K562 (cell line): Measurements from ENCODE around the gene SLC12A9. TPM values are rescaled to one million over a fixed set of nuclear protein-coding genes. Genes with fewer than 3 reads are reported as not detected.
A peak's percentile ranks its signal among the peaks of the same experiment; 100 is the strongest.

Experiments
- CUX1 ChIP-seq: fragments of 200-800 bp; sonication (Bioruptor generic); IDR thresholded peaks from 2 replicates; pipeline ENCODE4 v1.6.1; 2016; ENCODE audit warnings: missing genetic modification characterization, missing compliant biosample characterization
- KLF16 ChIP-seq: IDR thresholded peaks from 2 replicates; pipeline ENCODE4 v1.6.1; 2016; ENCODE audit warnings: antibody characterized with exemption
- PREB ChIP-seq: sonication (generic); formaldehyde crosslinking; IDR thresholded peaks from 2 replicates; pipeline ENCODE4 v1.8.1; 2023; ENCODE audit warnings: mild to moderate bottlenecking, missing genetic modification reagents
- SMC3 ChIP-seq: conservative IDR thresholded peaks from 2 replicates; pipeline ENCODE4 v1.6.1; 2011; ENCODE audit warnings: low read depth, low read length, improper control_type of control experiment; ENCODE audit not compliant: insufficient read depth
- ZNF592 ChIP-seq: fragments of 450-650 bp; IDR thresholded peaks from 2 replicates; pipeline ENCODE4 v1.6.1; 2017; ENCODE audit warnings: antibody characterized with exemption, mild to moderate bottlenecking
- polyA plus RNA-seq, 8 experiments: library from polyadenylated mRNA; depleted of rRNA in 4 of 8; stranded (reverse) in 5 of 8; unstranded in 3 of 8; fragments of >200 nt; fragmentation: Nextera tagmentation in 2 of 8; fragmentation: Illumina TruSeq in 1 of 8; extraction: Ambion mirVana in 2 of 8; extraction: Trizol in 1 of 8; gene quantifications; 2 replicates each; pipeline versions ENCODE4 v1.2.1 to v1.2.3, GENCODE V29; 2011 to 2014; ENCODE audit warnings: inconsistent platforms in 1 of 8, missing spikeins in 1 of 8
- total RNA-seq, 7 experiments: library from RNA; depleted of rRNA in 6 of 7; stranded (reverse); fragments of >200 nt in 6 of 7; fragmentation: Illumina TruSeq in 2 of 7; extraction: Trizol in 2 of 7; gene quantifications; 2 replicates each; pipeline versions ENCODE4 v1.2.1 to v1.2.3, GENCODE V29; 2011 to 2021; ENCODE audit warnings: low replicate concordance in 1 of 7

SLC12A9 gene
- total and polyA plus RNA-seq, 9 of the 15 experiments (the other 6 are each of a cell fraction or from before 2014, with no cell fraction given): 0.06 to 20.2 (median 10.7) TPM

GRCh38 chr7:100896732-100897608 is 44.5 kb downstream of the SLC12A9 start (continued):
- TF ChIP-seq SMC3 (peak; percentile 89), ZNF592 (peak; percentile 38; the same call in 1 of the 2 replicates), PREB (CRISPR knock-in tag) (peak; percentile 5; the same call in 1 of the 2 replicates), CUX1 (CRISPR knock-in tag) (no peak), KLF16 (no peak)
